Fibroblast of lung (primary cell): ENCODE measurements around the gene NPEPL1.

Source experiments
- EZH2 ChIP-seq: IDR thresholded peaks from 2 replicates; pipeline ENCODE4 v1.5.1; 2012; ENCODE audit warnings: low read length, control low read depth, mild to moderate bottlenecking; ENCODE audit errors: missing control alignments
- TF ChIP-seq, protein P1 (sequence below), 2 donors: IDR thresholded peaks in 1 of 2; conservative IDR thresholded peaks in 1 of 2; 1 replicate in 1 of 2; 2 replicates in 1 of 2; pipeline ENCODE4 v1.5.1; 2011 to 2012; ENCODE audit warnings: low read length in 2 of 2, control low read depth in 1 of 2, inconsistent platforms in 1 of 2, low read depth in 1 of 2, mild to moderate bottlenecking in 1 of 2

DNA sequence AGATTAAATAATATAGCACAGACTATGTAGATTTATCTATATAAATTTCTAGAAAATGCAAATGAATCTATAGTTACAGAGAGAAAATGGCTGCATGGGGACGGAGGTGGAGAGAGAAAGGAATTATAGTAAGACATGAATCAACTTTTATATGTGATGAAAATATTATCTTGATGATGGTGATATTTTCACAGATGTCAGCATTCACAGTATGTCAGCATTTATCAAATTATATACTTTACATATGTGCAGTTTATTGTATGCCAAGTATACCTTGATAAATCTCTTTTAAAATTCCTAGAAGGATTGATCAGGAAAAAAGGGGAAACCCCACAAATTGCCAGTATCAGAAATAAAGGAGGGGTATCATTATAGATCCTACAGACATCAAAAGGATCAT lies 44.6 kb downstream of the NPEPL1 start:
- TF ChIP-seq, protein P1, sequence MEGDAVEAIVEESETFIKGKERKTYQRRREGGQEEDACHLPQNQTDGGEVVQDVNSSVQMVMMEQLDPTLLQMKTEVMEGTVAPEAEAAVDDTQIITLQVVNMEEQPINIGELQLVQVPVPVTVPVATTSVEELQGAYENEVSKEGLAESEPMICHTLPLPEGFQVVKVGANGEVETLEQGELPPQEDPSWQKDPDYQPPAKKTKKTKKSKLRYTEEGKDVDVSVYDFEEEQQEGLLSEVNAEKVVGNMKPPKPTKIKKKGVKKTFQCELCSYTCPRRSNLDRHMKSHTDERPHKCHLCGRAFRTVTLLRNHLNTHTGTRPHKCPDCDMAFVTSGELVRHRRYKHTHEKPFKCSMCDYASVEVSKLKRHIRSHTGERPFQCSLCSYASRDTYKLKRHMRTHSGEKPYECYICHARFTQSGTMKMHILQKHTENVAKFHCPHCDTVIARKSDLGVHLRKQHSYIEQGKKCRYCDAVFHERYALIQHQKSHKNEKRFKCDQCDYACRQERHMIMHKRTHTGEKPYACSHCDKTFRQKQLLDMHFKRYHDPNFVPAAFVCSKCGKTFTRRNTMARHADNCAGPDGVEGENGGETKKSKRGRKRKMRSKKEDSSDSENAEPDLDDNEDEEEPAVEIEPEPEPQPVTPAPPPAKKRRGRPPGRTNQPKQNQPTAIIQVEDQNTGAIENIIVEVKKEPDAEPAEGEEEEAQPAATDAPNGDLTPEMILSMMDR (conservative IDR thresholded peaks at IDR 0.05 in 1 of 2, IDR thresholded peaks at IDR 0.05 in 1 of 2; ENCODE audit: low read depth in 1 of 2, low read length in 2 of 2) = no peak
- TF ChIP-seq EZH2 = no peak
